OCI-LY3 (cell line): ENCODE data around the gene RHNO1.

Experiments used
- H2AFZ ChIP-seq: fragments of 200-600, 300-600 bp; shearing (Covaris generic); 2 replicates; pipeline ENCODE4 v1.6.0; 2014; ENCODE audit warnings: antibody characterized with exemption, low read depth, low read length
- H3K27ac ChIP-seq: fragments of 200-600, 300-600 bp; sonication (generic); 2 replicates; pipeline ENCODE4 v1.5.1; 2014; ENCODE audit warnings: mild to moderate bottlenecking, low read length, moderate library complexity, mixed read lengths
- H3K27me3 ChIP-seq: fragments of 200-600, 300-600 bp; sonication (generic); 2 replicates; pipeline ENCODE4 v1.6.1; 2014; ENCODE audit warnings: low read depth, low read length, mixed read lengths
- H3K36me3 ChIP-seq: fragments of 200-600, 300-600 bp; sonication (generic); replicated peaks from 2 replicates; pipeline ENCODE3; 2014; ENCODE audit warnings: low read depth, low read length, mixed read lengths
- H3K4me1 ChIP-seq: fragments of 300-600, 200-600 bp; sonication (generic); 2 replicates; pipeline ENCODE4 v1.6.1; 2014; ENCODE audit warnings: low read length, mixed read lengths
- H3K4me2 ChIP-seq: fragments of 200-600, 300-600 bp; sonication (generic); 2 replicates; pipeline ENCODE4 v1.6.1; 2014; ENCODE audit warnings: low read length, mixed read lengths
- H3K4me3 ChIP-seq: fragments of 300-600, 200-600 bp; sonication (generic); 2 replicates; pipeline ENCODE4 v1.5.1; 2014; ENCODE audit warnings: antibody characterized with exemption, mild to moderate bottlenecking, low read length, moderate library complexity
- H3K79me2 ChIP-seq: fragments of 300-600, 200-600 bp; shearing (Covaris generic); 2 replicates; pipeline ENCODE4 v1.6.1; 2014; ENCODE audit warnings: mild to moderate bottlenecking, low read length, mixed read lengths
- H3K9ac ChIP-seq: fragments of 300-600, 200-600 bp; shearing (Covaris generic); 2 replicates; pipeline ENCODE4 v1.6.0; 2014; ENCODE audit warnings: mild to moderate bottlenecking, low read length, moderate library complexity
- H3K9me3 ChIP-seq: fragments of 200-600, 300-600 bp; shearing (Covaris generic); 2 replicates; pipeline ENCODE4 v1.6.1; 2014; ENCODE audit warnings: low read length, mixed read lengths; ENCODE audit not compliant: insufficient read depth
- H4K20me1 ChIP-seq: fragments of 200-600, 300-600 bp; sonication (generic); 2 replicates; pipeline ENCODE4 v1.6.1; 2016; ENCODE audit warnings: low read length, mixed read lengths; ENCODE audit not compliant: insufficient read depth
- EZH2phosphoT487 ChIP-seq: fragments of 200-600 bp; shearing (Covaris generic); IDR thresholded peaks from 2 replicates; pipeline ENCODE4 v1.6.1; 2018; ENCODE audit warnings: antibody characterized with exemption, mixed run types, low read depth
- TF ChIP-seq, protein P1 (sequence below): fragments of 200-600, 300-600 bp; sonication (generic); IDR thresholded peaks from 2 replicates; pipeline ENCODE4 v1.5.1; 2014; ENCODE audit warnings: antibody characterized with exemption, low read length, low read depth

The RHNO1 gene

DNA sequence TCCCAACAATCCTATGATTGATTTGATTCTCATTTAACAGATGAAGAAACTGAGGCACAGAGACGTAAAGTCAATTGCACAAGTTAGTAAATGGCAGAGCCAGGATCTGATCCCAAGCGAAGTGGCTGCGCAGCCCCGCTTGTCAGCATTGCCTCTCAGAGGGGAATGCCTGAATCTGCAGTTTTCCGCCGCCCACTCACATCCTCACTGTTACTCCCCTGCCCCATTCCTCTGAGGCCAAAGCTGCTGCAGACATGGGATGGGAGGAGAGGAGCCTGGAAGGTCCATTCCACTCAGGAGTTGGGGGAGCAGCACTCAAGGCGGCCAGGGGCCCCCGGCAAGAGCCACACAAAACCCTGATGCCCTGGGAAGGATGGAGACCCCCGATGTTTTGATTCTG is 43.2 kb upstream of the RHNO1 start:
- Histone ChIP-seq H3K4me2 (no peak overlapping the region), H3K4me3 (no peak overlapping the region), H3K9ac (no peak overlapping the region), H3K79me2 (no peaks in the 10 kb centered on the region), H3K4me1 (no peaks in the 10 kb centered on the region), H3K27me3 (no peaks in the 10 kb centered on the region), H3K27ac (no peak overlapping the region), H2AFZ (no peak overlapping the region), H4K20me1 (no peaks in the 10 kb centered on the region), H3K9me3 (no peaks in the 10 kb centered on the region), H3K36me3 (peaks cover 5% of the 10 kb centered on the region)
- no peak for TF ChIP-seq EZH2phosphoT487
- TF ChIP-seq, protein P1, sequence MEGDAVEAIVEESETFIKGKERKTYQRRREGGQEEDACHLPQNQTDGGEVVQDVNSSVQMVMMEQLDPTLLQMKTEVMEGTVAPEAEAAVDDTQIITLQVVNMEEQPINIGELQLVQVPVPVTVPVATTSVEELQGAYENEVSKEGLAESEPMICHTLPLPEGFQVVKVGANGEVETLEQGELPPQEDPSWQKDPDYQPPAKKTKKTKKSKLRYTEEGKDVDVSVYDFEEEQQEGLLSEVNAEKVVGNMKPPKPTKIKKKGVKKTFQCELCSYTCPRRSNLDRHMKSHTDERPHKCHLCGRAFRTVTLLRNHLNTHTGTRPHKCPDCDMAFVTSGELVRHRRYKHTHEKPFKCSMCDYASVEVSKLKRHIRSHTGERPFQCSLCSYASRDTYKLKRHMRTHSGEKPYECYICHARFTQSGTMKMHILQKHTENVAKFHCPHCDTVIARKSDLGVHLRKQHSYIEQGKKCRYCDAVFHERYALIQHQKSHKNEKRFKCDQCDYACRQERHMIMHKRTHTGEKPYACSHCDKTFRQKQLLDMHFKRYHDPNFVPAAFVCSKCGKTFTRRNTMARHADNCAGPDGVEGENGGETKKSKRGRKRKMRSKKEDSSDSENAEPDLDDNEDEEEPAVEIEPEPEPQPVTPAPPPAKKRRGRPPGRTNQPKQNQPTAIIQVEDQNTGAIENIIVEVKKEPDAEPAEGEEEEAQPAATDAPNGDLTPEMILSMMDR, result no peak

DNA sequence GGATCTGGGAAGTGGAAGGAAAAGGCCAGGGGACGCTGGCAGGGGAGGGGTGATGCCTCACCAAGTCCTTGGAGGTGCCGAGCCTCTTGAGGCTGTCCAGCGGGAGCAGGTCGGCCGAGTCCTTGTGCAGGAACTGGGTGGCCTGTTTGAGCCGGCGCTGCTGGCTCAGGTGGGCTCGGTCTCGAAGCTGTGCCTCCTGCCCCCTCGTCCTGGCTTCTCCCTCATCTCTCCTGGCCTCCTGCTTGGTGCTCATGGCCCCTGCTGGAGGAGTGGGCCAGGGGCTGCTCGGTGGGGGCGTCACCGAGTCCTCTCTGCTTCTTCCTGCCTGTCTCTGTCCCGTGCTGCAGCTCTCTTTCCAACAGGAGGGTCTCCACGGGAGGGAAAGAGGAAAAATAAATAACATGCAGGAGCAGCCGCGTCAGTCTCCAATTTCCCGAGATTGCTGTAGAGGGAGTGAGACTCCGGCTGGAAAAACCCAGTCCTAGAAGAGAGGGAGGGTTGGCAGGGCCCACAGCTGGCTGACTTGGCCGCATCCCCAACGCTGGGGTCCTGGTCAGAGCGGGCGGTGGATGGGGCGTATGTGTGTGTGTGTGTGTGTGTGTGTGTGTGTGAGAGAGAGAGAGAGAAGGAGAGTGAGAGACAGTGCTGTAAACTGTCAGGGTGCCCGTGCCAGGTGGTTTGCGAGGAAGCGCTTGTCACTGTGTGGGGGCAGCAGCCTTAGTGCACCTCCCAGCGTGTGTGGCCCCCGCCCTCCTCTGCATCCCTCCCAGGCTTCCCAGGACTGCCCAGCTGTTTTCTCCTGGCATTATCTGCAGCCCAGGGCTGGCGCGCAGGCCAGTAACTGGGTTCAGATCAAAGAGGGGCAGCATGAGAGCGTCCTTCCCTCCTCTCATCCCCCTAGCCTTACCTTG is 42.2 kb upstream of the RHNO1 start, which contains the start of gene NRIP2:
Gene NRIP2, minus strand, starts transcription at position 455 of the 911 bp plus-strand sequence. Its CDS starts 52 bp downstream, at position 403.
- no peak within 1 kb of the TSS for H2AFZ ChIP-seq
- TF ChIP-seq, protein P1, result no peak
- TF ChIP-seq EZH2phosphoT487, result no peak
- H3K79me2 ChIP-seq, result no peaks in the 10 kb centered on the region
- H3K9me3 ChIP-seq, result no peaks in the 10 kb centered on the region
- H3K4me1 ChIP-seq, result no peaks in the 10 kb centered on the region
- H3K9ac ChIP-seq, result no peak within 1 kb of the TSS
- H4K20me1 ChIP-seq, result no peaks in the 10 kb centered on the region
- H3K36me3 ChIP-seq, result peaks cover 5% of the 10 kb centered on the region
- H3K27ac ChIP-seq, result no peak within 1 kb of the TSS
- H3K4me3 ChIP-seq, result no peak within 1 kb of the TSS
- H3K27me3 ChIP-seq, result no peaks in the 10 kb centered on the region
- H3K4me2 ChIP-seq, result no peak within 1 kb of the TSS

DNA sequence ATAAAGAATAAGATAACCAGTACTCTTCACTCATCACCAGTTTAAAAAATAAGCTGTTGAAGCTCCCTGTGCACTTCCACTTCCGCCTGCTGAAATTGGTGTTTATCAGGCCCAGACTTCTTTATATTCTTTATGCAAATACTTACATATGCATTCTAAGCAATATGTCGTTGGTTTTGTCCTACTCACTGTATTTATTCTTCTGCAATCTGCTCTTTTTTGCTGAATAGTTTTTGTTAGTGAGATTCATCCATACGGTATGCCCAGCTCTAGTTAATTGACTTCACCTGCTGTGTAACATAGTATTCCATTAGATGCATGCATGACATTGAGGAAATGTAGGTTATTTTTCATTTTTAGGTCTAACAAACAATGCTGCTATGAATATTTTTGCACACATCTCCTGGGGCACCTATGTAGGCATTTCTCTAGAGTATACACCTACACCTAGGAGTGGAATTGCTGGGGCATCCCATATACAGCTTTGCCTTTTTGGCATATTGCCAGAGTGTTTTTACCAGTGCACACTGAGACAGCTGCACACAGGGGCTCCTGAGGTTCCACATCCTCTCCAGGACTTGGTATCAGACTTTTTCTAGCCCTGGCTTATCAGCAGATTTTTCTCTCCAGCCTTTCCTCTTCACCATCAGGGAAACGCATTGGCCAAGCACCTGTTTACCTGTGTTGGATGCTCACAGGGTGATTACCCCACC is 41.2 kb upstream of the RHNO1 start:
- Histone ChIP-seq H3K4me2 (no peak overlapping the region), H4K20me1 (no peaks in the 10 kb centered on the region), H3K79me2 (no peaks in the 10 kb centered on the region), H3K4me1 (no peaks in the 10 kb centered on the region), H3K9ac (no peak overlapping the region), H3K27ac (no peak overlapping the region), H3K36me3 (peaks cover 5% of the 10 kb centered on the region), H3K4me3 (no peak overlapping the region), H3K27me3 (no peaks in the 10 kb centered on the region), H2AFZ (no peak overlapping the region), H3K9me3 (no peaks in the 10 kb centered on the region)
- TF ChIP-seq, protein P1, result no peak
- TF ChIP-seq EZH2phosphoT487, result no peak

DNA sequence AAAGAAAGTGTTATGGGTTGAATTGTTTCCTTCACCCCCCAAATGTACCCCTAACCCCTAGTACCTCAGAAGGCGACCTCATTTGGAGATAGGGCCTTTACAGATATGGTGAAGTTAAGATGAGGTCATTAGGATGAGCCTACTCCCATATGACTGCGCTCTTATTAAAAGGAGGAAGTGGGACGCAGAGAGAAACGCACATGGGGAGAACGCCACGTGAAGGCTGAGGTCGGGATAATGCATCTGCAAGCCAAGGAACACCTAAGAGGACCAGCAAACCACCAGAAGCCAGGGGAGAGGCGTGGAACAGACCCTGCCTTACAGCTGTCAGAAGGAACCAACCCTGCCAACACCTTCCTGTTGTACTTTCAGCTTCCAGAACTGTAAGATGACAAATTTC is 40.4 kb upstream of the RHNO1 start:
- Histone ChIP-seq H3K79me2 (no peaks in the 10 kb centered on the region), H3K4me3 (no peak overlapping the region), H3K9me3 (no peaks in the 10 kb centered on the region), H3K27me3 (no peaks in the 10 kb centered on the region), H2AFZ (no peak overlapping the region), H3K4me2 (no peak overlapping the region), H3K36me3 (peaks cover 5% of the 10 kb centered on the region), H3K9ac (no peak overlapping the region), H3K27ac (no peak overlapping the region), H4K20me1 (no peaks in the 10 kb centered on the region), H3K4me1 (no peaks in the 10 kb centered on the region)
- no peak for TF ChIP-seq EZH2phosphoT487
- TF ChIP-seq, protein P1, result no peak
